Measurements from ENCODE around the gene EMC10. TPM values are rescaled to one million over a fixed set of nuclear protein-coding genes. Genes with fewer than 3 reads are reported as not detected.

Gene EMC10
- total RNA-seq, 4 donors from 2014 or later = 34.9 to 77.2 (median 71.1) TPM

DNA sequence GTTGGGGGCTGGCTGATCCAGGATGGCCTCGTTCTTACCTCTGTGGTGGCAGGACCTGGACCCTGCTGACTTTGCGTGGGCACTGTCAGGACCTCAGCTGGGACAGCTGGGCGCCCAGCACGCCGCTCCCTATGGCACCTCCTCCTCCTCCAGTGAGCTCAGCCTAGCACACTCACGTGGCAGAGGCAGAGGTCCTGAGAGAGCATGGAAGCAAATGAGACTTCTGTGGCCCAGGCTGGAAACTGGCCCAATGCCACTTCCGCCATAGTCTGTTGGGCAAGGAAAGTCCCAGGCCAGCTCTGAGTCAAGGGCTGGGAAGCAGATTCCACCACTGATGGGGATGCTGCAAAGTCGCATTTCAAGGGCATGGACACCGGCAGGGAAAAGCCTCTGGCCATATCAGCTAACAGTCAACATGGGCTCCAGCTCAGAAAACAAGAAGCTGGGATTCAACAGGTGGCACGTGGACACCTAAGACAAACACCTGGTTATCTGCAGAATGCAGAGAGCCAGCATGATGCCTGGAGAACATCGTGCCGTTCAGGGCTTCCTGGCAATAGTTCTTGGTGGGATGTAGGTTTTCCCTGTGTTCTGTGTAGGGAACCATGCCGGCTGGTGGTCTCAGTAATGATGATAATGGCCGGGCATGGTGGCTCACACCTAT is 26.9 kb upstream of the EMC10 start:
- H3K4me1 ChIP-seq = no peaks in the 10 kb centered on the region
- H3K27ac ChIP-seq = no peak overlapping the region
- H3K27me3 ChIP-seq = peaks cover 22% of the 10 kb centered on the region
- 81% methylated on average over 12 of the region's 14 CpGs for WGBS
- H3K9me3 ChIP-seq = no peaks in the 10 kb centered on the region
- no peak for DNase-seq (ENCODE audit: low spot score in 2 of 2)
- H3K4me3 ChIP-seq = no peak overlapping the region
- TF ChIP-seq, protein P1, sequence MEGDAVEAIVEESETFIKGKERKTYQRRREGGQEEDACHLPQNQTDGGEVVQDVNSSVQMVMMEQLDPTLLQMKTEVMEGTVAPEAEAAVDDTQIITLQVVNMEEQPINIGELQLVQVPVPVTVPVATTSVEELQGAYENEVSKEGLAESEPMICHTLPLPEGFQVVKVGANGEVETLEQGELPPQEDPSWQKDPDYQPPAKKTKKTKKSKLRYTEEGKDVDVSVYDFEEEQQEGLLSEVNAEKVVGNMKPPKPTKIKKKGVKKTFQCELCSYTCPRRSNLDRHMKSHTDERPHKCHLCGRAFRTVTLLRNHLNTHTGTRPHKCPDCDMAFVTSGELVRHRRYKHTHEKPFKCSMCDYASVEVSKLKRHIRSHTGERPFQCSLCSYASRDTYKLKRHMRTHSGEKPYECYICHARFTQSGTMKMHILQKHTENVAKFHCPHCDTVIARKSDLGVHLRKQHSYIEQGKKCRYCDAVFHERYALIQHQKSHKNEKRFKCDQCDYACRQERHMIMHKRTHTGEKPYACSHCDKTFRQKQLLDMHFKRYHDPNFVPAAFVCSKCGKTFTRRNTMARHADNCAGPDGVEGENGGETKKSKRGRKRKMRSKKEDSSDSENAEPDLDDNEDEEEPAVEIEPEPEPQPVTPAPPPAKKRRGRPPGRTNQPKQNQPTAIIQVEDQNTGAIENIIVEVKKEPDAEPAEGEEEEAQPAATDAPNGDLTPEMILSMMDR (IDR thresholded peaks at IDR 0.05) = no peak
- no peak for TF ChIP-seq POLR2A (IDR thresholded peaks at IDR 0.05)
- TF ChIP-seq POLR2AphosphoS5 (IDR thresholded peaks at IDR 0.05) = no peak
- TF ChIP-seq EP300 (IDR thresholded peaks at IDR 0.05) = no peak
- H3K36me3 ChIP-seq = no peaks in the 10 kb centered on the region

DNA sequence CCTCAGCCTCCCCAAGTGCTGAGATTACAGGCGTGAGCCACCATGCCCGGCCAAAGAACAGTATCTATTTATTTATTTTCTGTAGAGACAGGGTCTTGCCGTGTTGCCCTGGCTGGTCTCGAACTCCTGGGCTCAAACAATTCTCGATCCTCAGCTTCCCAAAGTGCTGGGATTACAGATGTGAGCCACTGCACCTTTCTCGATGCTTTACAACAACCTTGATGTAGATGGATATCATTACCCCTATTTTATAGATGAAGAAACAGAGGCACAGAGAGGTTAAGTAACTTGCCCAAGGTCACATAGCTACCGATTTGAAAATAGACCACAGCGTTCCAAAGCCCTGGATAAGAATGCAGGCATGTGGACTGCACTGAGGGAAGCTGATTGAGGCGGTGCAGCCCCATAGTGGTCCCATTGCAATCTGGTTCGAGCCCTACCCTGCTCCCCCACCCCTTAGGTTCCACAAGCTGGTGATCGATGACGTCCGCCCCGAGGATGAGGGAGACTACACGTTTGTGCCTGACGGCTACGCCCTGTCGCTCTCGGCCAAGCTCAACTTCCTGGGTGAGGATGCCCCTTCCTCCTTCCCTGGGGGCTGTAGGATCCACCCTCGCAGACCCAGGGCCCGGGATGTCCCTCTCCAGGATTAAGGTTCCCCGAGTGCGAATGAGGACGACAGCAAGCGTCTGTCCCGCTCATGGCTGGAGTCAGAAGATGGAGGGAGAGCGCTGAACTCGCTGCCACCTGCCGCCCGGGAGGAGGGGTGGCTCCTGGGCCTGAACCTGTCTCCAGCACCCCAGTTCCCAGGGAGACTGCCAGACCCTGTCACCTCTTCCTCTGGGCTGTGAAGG is 25.7 kb upstream of the EMC10 start:
- Histone ChIP-seq H3K27ac (no peak overlapping the region), H3K36me3 (no peaks in the 10 kb centered on the region), H3K4me1 (no peaks in the 10 kb centered on the region), H3K27me3 (peaks cover 22% of the 10 kb centered on the region), H3K9me3 (no peaks in the 10 kb centered on the region), H3K4me3 (no peak overlapping the region)
- 51% methylated on average over 25 of the region's 30 CpGs for WGBS
- DNase-seq (ENCODE audit: low spot score in 2 of 2) = no peak
- TF ChIP-seq POLR2AphosphoS5 (IDR thresholded peaks at IDR 0.05) (no peak), EP300 (IDR thresholded peaks at IDR 0.05) (no peak), POLR2A (IDR thresholded peaks at IDR 0.05) (no peak)
- TF ChIP-seq, protein P1 (IDR thresholded peaks at IDR 0.05) = no peak

DNA sequence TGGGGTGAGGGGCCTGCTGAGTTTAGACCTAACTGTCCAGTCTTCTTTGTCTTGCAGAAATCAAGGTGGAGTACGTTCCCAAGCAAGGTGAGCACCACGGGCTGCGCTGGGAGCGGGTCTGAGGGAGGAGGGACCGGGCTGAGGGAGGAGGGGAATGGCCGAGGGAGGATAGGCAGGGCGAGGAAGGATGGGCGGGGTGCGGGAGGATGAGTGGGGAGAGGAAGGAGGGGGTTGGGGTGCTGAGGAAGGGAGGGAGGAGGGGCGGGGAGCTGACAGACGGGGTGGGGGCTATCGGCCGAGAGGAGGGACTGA is 25.1 kb upstream of the EMC10 start:
- DNase-seq (ENCODE audit: low spot score in 2 of 2) = no peak
- Histone ChIP-seq H3K4me1 (no peaks in the 10 kb centered on the region), H3K36me3 (no peaks in the 10 kb centered on the region), H3K4me3 (no peak overlapping the region), H3K9me3 (no peaks in the 10 kb centered on the region), H3K27ac (no peak overlapping the region), H3K27me3 (peaks cover 22% of the 10 kb centered on the region)
- WGBS = 36% methylated on average over 13 of the region's 13 CpGs
- TF ChIP-seq, protein P1 (IDR thresholded peaks at IDR 0.05) = no peak
- TF ChIP-seq EP300 (IDR thresholded peaks at IDR 0.05) = no peak
- no peak for TF ChIP-seq POLR2A (IDR thresholded peaks at IDR 0.05)
- TF ChIP-seq POLR2AphosphoS5 (IDR thresholded peaks at IDR 0.05) = no peak

DNA sequence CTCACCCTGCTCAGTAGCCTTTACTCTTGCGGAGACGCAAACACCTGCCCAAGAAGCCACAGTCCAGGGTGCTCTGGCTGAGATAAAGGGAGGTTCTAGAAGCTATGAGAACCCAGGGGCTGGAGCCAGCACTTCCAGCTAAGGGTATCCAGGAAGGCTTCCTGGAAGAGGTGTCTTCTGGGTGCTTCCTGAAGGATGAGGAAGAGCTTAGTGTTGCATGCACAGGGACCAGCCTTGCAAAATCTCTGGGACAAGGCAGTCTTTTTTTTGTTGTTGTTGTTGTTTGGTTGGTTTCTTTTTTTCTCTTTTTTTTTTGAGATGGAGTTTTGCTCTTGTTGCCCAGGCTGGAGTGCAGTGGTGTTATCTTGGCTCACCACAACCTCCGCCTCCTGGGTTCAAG is 23.1 kb upstream of the EMC10 start:
- Histone ChIP-seq H3K27ac (no peak overlapping the region), H3K36me3 (no peaks in the 10 kb centered on the region), H3K4me1 (no peaks in the 10 kb centered on the region), H3K9me3 (no peaks in the 10 kb centered on the region), H3K4me3 (no peak overlapping the region), H3K27me3 (peaks cover 41% of the 10 kb centered on the region)
- TF ChIP-seq POLR2AphosphoS5 (IDR thresholded peaks at IDR 0.05) = no peak
- TF ChIP-seq, protein P1 (IDR thresholded peaks at IDR 0.05) = no peak
- TF ChIP-seq EP300 (IDR thresholded peaks at IDR 0.05) = no peak
- no peak for TF ChIP-seq POLR2A (IDR thresholded peaks at IDR 0.05)
- 86% methylated on average over 3 of the region's 3 CpGs for WGBS
- DNase-seq (ENCODE audit: low spot score in 2 of 2) = no peak

DNA sequence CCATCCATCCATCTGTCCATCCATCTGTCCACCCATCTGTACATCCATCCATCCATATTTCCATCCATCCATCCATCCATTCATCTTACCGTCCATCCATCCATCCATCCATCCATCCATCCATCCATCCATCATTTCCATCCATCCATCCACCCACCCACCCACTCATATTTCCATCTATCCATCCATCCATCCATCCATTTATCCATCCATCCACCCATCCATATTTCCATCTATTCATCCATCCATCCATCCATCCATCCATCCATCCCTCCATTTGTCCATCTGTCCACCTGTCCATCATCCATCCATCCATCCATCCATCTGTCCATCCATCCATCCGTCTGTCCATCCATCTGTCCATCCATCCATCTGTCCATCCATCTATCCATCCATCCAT is 20.3 kb upstream of the EMC10 start:
- no peak overlapping the region for H3K27ac ChIP-seq
- no peak for DNase-seq (ENCODE audit: low spot score in 2 of 2)
- peaks cover 48% of the 10 kb centered on the region for H3K27me3 ChIP-seq
- no peaks in the 10 kb centered on the region for H3K36me3 ChIP-seq
- TF ChIP-seq, protein P1 (IDR thresholded peaks at IDR 0.05) = no peak
- TF ChIP-seq POLR2A (IDR thresholded peaks at IDR 0.05) = no peak
- TF ChIP-seq EP300 (IDR thresholded peaks at IDR 0.05) = no peak
- no peak for TF ChIP-seq POLR2AphosphoS5 (IDR thresholded peaks at IDR 0.05)
- WGBS = 91% methylated on average over 2 of the region's 2 CpGs
- no peak overlapping the region for H3K4me3 ChIP-seq
- no peaks in the 10 kb centered on the region for H3K4me1 ChIP-seq
- H3K9me3 ChIP-seq = no peaks in the 10 kb centered on the region

All from suprapubic skin (tissue), 4 donors.